Body of pancreas (tissue), 4 donors: ENCODE measurements around the gene SNX24.

Experiments
- POLR2A ChIP-seq, 3 donors: fragments of 450-650 bp; IDR thresholded peaks; one replicate each; pipeline ENCODE4 v1.6.1; 2016; ENCODE audit warnings: antibody characterized with exemption in 3 of 3, mild to moderate bottlenecking in 2 of 3
- TF ChIP-seq, protein P1 (sequence below), 7 experiments: fragments of 450-650 bp in 4 of 7; fragments of 200-600 bp in 3 of 7; sonication (generic) in 3 of 7; IDR thresholded peaks; one replicate each; pipeline ENCODE4 v1.5.1; 2016 to 2019; ENCODE audit warnings: antibody characterized with exemption in 7 of 7

DNA sequence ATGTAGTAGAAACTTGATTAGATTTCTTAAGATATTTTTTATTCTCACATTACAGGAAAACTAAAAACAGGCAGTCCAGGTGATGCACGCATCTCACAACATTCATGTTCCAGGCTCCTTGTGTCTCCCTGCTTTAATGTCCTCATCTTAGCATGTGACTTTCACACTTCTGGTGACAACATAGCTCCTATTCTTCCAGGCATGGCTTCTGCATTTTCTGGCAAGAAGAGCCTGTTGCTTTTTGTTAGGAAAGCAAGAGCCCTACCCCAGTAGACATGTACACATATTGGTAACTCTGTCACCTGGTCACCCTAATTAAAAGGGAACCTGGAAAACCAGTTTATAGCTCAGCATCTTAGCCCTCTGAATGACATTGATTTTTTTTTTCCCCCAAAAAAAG is 98.6 kb downstream of the SNX24 start:
- TF ChIP-seq, protein P1, sequence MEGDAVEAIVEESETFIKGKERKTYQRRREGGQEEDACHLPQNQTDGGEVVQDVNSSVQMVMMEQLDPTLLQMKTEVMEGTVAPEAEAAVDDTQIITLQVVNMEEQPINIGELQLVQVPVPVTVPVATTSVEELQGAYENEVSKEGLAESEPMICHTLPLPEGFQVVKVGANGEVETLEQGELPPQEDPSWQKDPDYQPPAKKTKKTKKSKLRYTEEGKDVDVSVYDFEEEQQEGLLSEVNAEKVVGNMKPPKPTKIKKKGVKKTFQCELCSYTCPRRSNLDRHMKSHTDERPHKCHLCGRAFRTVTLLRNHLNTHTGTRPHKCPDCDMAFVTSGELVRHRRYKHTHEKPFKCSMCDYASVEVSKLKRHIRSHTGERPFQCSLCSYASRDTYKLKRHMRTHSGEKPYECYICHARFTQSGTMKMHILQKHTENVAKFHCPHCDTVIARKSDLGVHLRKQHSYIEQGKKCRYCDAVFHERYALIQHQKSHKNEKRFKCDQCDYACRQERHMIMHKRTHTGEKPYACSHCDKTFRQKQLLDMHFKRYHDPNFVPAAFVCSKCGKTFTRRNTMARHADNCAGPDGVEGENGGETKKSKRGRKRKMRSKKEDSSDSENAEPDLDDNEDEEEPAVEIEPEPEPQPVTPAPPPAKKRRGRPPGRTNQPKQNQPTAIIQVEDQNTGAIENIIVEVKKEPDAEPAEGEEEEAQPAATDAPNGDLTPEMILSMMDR (IDR thresholded peaks at IDR 0.05) = no peak
- no peak for TF ChIP-seq POLR2A (IDR thresholded peaks at IDR 0.05)
